GM13976 (cell line): Measurements from ENCODE around the gene STK24.

Experiments used
- DNase-seq: peaks from one replicate; pipeline ENCODE4 v3.0.0; 2012; ENCODE audit warnings: low spot score
- in situ Hi-C: fragments of 300-500 bp; cut with MboI; formaldehyde crosslinking; loops from one replicate; pipeline ENCODE4 v1.12.0; 2022; ENCODE audit warnings: low sequenced_read_pairs, mixed read lengths, inconsistent platforms; ENCODE audit not compliant: unreplicated experiment
- TF ChIP-seq, protein P1 (sequence below): IDR thresholded peaks from 2 replicates; pipeline ENCODE4 v1.5.1; 2012; ENCODE audit warnings: borderline replicate concordance, mild to moderate bottlenecking; ENCODE audit not compliant: insufficient read depth; ENCODE audit errors: extremely low read depth, missing control alignments, control extremely low read depth

Gene STK24

DNA sequence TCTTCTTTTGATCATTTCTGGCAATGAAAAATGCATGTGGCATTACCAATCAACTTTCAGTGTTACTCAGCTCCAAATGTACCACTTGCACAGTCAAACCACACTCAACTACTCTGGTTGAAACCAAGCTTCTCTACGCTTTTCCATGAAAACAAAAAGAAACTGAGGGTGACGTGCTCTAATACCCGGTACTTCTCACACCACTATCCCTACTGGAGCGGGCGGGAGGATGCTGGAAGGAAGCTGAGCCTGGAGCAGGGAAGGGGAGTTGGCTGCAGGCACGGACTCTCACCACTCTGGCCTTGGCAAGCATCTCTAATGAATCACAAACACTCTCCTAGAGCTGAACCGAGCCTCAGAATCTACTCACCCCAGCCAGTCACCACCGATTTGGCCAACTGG is 48.2 kb downstream of the STK24 start:
- DNase-seq = no peak
- in situ Hi-C loops = no loop called here
- TF ChIP-seq, protein P1, sequence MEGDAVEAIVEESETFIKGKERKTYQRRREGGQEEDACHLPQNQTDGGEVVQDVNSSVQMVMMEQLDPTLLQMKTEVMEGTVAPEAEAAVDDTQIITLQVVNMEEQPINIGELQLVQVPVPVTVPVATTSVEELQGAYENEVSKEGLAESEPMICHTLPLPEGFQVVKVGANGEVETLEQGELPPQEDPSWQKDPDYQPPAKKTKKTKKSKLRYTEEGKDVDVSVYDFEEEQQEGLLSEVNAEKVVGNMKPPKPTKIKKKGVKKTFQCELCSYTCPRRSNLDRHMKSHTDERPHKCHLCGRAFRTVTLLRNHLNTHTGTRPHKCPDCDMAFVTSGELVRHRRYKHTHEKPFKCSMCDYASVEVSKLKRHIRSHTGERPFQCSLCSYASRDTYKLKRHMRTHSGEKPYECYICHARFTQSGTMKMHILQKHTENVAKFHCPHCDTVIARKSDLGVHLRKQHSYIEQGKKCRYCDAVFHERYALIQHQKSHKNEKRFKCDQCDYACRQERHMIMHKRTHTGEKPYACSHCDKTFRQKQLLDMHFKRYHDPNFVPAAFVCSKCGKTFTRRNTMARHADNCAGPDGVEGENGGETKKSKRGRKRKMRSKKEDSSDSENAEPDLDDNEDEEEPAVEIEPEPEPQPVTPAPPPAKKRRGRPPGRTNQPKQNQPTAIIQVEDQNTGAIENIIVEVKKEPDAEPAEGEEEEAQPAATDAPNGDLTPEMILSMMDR = no peak

DNA sequence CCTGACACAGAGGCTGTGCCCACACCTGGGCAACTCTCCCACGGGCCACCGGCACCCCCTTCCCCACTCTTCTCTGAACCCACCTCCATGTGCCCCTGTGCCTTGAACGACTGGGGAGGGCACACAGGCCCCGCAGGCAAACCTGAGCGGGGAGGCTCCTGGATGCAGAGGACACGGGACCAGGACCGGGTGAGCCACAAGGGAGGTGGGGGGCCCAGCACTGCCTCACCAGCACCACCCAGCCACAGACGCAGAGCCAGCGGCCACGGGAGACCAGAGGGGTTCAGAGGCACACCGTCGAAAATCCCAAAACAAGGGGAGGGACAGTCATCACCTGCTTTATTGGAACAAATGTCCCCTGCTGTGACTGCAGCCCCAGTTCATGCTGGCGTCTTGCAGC is 49.4 kb downstream of the STK24 start:
- no peak for DNase-seq
- in situ Hi-C loops = no loop called here
- TF ChIP-seq, protein P1 = no peak

DNA sequence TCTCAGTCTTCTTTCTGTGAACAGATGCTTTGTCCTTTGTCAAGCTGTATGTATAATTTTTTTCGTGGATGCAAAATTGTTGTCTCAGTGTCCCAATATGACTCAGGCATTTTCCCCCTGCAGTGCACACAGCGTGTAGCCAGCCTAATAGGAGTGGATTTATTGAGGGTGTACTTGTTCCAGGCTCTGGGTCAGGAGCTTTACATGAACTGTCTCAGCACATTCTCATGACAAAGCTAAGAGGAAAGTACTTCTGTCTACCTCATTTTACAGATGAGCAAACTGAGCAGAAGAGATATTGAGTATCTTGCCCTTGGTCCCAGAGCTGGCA is 50.8 kb downstream of the STK24 start:
- no peak for DNase-seq
- in situ Hi-C loops = no loop called here
- TF ChIP-seq, protein P1 = no peak

DNA sequence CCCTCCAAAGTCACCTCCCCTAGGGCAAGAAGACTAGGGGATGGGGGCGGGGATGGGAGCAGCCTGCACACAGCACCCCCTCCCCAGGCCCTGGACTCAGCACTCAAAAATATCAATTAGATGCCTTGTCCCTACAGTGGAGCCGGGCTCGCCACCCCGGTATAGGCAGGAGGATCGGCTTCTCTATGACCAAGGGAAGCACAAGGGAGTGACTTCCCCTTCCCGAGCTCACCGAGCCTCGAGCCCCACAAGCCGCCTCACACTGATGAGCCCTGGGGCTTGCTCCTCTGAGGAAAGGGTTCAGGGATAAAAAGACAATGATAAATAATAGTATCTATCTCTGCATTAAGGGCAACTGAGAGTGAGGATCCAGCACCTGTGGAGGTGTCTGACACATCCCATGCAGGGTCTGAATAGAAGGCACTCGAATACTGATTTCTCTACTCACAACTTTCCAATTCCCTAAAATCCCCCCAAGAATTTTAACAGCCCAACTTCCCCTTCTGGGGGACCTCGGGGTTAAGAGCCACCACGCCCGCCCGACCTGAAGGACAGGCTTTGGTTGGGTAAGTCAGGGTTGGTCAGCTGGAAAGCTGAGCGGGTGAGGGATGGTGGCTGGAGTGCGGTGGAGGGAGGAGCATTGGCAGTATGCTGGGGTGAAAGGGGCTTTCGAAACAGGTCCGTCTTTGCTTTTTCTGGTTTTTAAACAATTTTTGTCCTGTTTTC is 51.3 kb downstream of the STK24 start:
- no peak for DNase-seq
- in situ Hi-C loops = no loop called here
- TF ChIP-seq, protein P1 = no peak

DNA sequence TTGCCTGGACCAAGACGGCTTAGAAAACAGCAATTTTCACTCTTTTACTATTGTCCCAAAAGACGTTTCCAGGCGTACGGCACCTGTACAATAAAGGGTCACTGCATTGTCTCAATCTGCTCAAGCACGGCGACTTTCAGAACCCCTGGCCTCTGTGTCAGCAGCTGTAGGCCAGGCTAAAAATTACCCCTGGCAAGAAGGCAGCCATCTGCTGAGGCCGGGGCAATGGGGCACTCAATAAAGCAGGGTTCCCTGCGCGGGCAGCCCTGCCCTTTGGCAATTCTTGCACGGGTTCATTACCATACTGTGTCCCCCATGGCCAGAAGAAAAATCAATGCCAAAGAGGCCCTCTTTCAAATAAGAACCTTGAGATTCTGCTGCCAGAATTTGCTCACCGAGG is 52.1 kb downstream of the STK24 start:
- in situ Hi-C loops = no loop called here
- TF ChIP-seq, protein P1 = no peak
- DNase-seq = no peak

DNA sequence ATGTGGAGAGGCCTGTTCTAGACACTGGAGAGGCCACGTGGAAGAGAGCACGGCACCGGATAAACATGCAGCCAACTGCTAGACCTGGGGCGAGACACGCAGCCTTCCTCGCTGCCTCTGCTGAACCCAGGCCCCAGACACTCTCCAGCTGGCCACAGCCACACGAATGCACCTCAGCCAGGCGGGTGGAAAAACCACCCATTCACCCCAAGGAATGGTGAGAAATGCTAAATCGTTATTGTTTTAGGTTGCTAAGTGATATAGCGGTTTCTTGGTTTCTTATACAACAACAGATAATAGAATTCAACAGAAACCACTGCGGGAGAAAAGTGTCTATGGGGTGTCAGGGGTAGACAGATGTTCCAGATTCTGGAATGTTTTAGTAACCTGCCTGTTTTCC is 52.5 kb downstream of the STK24 start:
- no peak for DNase-seq
- in situ Hi-C loops = no loop called here
- TF ChIP-seq, protein P1 = no peak
